ENCODE results near the gene TCEANC2.

GRCh38 chr1:54007613-54008012, 45.8 kb upstream of the TCEANC2 start:
- TF ChIP-seq CTCF (IDR thresholded peaks at IDR 0.05) (no peak), POLR2A (IDR thresholded peaks at IDR 0.05) (no peak), EP300 (IDR thresholded peaks at IDR 0.05; ENCODE audit: low read depth) (no peak)

All from transverse colon (tissue), 3 donors.